GM12801 (cell line): ENCODE results near the gene CSK.

ENCODE experiments used
- TF ChIP-seq, protein P1 (sequence below): IDR thresholded peaks from one replicate; pipeline ENCODE4 v1.5.1; 2011; ENCODE audit warnings: control low read depth; ENCODE audit not compliant: insufficient read length; ENCODE audit errors: extremely low read depth

The CSK gene

GRCh38 chr15:74785194-74786032 lies 3.5 kb downstream of the CSK start:
- TF ChIP-seq, protein P1, sequence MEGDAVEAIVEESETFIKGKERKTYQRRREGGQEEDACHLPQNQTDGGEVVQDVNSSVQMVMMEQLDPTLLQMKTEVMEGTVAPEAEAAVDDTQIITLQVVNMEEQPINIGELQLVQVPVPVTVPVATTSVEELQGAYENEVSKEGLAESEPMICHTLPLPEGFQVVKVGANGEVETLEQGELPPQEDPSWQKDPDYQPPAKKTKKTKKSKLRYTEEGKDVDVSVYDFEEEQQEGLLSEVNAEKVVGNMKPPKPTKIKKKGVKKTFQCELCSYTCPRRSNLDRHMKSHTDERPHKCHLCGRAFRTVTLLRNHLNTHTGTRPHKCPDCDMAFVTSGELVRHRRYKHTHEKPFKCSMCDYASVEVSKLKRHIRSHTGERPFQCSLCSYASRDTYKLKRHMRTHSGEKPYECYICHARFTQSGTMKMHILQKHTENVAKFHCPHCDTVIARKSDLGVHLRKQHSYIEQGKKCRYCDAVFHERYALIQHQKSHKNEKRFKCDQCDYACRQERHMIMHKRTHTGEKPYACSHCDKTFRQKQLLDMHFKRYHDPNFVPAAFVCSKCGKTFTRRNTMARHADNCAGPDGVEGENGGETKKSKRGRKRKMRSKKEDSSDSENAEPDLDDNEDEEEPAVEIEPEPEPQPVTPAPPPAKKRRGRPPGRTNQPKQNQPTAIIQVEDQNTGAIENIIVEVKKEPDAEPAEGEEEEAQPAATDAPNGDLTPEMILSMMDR, result no peak

DNA sequence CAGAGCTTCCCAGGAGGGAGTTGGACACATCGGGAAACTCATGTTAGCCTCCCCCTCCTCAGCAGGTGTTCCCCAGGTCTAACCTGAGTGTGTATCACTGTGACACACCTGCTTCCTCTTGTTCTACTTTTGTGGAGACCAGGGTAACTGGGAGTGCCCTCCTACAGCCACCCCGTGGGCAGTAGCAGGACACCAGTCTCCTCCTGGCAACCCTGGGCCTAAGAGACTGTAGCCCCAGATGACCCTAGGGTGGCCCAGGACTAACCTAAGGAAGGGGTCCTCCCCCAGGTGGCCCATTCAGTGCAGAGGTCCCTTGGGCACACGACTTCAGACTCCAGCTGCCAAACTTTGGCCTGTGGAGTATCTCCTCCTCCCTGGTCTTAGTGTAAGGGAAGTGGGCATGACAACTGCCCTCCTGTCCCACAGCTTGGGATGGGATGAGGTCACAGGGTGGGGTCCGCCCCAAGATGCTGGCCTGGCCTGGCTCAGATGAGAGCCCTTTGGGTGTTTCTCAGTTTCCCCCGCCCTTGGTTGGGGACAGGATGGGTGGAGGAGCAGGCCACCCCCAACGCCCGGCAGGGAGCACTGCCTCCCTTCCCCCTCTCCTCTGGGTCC lies 4.8 kb downstream of the CSK start:
- TF ChIP-seq, protein P1, result no peak

- TF ChIP-seq, protein P1, result peak; percentile 82
Observed at GRCh38 chr15:74787251-74788041, 5.6 kb downstream of the CSK start.

GRCh38 chr15:74788042-74788682 lies 6.3 kb downstream of the CSK start:
- TF ChIP-seq, protein P1, result no peak

GRCh38 chr15:74788683-74789151 lies 6.8 kb downstream of the CSK start:
- TF ChIP-seq, protein P1, result no peak

GRCh38 chr15:74789171-74789631 lies 7.3 kb downstream of the CSK start:
- TF ChIP-seq, protein P1, result no peak
